Medulla oblongata (tissue), 1 donor: ENCODE data around the gene GP1BA.

Source experiments
- DNase-seq: peaks from one replicate; pipeline ENCODE4 v3.0.0-alpha.2; 2015; ENCODE audit errors: extremely low spot score

GP1BA gene

DNA sequence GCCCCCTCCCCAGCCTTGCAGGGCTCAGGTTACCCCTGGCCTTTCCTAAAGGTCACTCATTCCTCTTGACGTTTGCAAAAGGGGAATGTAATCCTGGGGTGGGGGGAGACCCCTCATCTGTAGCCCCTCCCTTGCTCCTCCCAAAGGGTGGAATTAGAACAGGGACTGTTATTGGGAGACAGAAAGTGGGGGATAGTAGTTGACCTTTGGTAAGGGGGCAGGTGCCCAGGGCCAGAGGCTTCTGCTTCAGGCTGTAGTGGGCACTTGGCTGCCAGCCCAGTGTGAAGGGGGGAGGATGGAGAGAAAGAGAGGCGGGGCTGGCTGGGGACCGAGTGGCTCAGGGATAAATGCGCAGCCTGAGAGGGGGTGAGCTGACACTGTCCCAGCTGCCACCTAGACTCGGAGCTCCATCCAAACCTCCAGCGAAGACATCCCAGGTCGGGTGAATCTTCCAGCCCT, 18.7 kb downstream of the GP1BA start, which contains the start of gene ENO3:
TSS of gene ENO3 (plus strand) at position 374 of the 459 bp plus-strand sequence. CDS start 711 bp downstream, outside the sequence.
- no peak for DNase-seq

- no peak for DNase-seq
These were observed 19.4 kb downstream of the GP1BA start for GRCh38 chr17:4951486-4951885.

- no peak for DNase-seq
These were observed 21.4 kb downstream of the GP1BA start for GRCh38 chr17:4953451-4953961.

GRCh38 chr17:4955091-4955490, 23.0 kb downstream of the GP1BA start:
- DNase-seq = no peak

DNA sequence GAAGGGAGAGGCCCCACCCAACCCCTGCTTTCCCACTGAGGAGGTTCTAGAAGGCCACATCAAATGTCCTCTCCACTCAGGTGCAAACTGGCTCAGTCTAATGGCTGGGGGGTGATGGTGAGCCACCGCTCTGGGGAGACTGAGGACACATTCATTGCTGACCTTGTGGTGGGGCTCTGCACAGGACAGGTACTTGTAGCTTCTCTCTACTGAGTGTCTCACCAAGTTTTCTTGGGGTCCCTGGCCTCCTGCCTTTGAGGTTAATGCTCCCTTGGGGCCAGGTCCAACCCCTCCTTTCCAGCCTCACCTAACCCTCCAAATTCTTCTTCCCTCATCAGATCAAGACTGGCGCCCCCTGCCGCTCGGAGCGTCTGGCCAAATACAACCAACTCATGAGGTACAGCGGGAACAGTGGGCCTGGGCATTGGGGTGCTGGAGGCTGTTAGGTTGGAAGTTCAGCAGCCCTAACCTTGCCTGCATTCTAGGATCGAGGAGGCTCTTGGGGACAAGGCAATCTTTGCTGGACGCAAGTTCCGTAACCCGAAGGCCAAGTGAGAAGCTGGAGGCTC, 24.5 kb downstream of the GP1BA start:
- DNase-seq = no peak

DNA sequence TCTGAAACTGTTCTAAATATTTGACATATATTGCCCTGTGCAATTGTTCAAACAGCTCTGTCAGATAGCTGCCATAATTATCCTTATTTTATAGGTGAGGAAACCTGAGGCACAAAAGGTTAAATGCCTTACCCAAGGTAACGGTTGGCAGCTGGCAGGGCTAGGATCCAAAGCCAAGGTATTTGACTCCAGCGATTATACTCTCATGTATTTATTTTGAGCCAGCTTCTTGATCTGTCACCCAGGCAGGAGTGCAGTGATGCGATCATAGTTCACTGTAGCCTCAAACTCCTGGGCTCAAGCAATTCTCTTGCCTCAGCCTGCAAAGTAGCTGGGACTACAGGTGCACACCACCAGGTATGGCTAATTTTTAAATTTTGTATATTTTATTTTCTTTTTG, 26.0 kb downstream of the GP1BA start:
- no peak for DNase-seq

- DNase-seq = no peak
These were observed 27.3 kb downstream of the GP1BA start for GRCh38 chr17:4959261-4959965.

DNA sequence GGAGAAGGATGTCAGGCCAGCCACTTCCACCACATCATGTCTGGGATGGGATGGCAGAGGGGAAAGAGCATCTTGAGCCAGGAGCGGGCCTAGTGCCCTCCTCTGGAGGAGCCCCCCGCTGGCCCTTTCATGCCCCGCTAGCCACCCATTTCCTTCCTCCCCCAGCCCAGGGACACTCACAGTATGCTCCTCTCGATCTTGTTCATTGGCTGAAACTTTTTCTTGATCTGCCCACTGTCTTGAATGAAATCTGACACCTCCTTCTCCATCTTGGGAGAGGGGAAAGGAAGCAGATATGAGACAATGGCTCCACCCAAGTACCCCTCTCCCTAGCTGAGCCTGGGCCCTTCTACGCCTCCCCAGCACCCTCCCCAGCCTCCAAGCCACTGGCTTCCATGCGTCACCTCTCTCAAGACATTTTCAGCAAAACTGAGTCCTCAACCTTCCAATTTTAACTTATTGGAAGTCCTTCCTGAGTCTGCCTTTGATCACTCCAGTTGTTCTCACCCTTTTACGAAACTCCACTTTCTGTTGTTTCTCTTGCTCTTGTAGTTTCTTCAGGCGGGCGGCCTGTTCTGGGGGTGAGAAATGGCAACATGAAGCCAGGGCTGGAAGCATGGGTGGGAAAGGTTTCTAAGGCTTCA, 28.3 kb downstream of the GP1BA start:
- DNase-seq = no peak

GRCh38 chr17:4965311-4965986, 33.4 kb downstream of the GP1BA start:
- DNase-seq = no peak

DNA sequence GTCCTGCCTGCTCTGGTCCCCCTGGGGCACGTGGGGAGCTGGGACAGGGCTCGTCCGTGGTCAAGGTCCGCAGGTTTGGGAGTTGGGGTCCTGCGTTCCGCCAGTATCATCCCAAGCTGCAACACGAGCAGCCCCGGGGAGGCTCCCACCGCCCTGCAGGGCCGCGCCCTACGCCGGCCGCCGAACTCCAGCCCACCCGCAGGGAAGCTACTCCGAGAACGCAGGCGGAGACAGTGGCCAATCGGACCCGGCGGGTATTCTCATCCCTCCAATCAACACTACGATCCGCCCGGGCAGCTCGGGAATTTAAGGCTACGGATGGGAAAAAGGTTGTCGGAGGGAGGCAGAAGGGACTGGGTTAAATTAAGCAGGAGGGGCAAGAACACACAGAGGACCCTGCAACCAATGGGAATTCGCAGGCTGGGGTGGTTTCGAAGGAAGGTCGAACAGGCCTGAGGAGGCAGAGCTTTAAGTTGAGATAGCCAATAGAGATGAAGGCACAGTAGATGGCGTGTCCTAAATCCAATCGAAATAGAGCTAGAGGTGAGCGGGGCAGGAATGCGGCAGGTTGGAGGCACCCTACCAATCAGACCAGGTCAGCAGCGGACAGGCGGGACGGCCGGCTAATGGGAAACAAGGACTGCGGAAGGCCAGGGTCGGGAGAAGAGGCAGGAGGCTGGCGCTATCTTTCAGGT, 34.9 kb downstream of the GP1BA start:
- peak; percentile 100 for DNase-seq

DNA sequence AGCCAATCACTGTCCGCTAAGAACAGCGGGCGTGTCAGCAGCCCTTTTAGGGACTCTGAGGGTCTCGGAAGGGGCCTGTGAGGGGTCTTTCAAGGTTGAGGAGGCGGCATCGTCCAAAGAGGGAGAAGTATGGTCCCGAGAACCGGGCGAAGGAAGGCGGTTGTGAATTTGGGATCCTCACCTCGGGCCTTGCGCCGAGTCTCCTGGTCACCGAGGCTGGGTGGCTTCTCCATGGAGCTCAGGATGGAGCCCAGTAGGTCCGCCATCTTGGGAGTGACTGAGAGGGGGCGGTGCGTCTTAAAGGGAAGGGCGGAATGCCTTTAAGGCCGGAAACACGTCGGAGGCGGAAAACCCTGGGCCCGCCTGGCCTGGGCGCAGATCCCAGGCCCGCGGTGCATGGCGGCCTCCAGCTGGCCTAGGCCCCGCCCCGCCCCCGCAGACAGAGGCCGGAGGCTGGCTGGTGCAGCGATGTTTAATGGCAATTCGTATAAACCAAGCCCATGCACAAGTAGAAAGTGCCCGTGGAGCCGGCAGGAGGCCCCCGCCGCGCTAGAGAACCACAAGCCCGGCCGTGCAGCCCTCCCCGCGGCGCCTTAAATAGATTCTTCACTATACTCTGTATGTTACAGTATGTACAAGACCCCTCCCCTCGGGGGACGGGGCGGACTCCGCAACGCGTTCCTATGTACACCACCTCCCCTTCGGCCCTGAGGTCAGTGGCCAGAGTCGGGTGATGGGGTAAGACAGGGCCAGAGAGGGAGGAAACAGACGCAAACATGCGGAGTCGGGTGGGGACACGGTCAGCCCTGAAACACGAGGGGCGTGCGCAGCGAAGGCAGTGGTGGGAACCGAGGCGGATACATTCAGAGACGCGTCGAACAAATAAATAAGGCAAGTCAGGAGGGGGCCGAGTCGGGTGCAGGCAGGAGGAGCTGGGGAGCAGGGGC, 35.7 kb downstream of the GP1BA start, which contains the start of gene SPAG7:
TSS of gene SPAG7 (minus strand) at position 279 of the 947 bp plus-strand sequence. CDS start at position 266, 13 bp downstream.
- DNase-seq = peak; percentile 98

GRCh38 chr17:4968486-4969046, 36.5 kb downstream of the GP1BA start:
- peak; percentile 22 for DNase-seq

DNA sequence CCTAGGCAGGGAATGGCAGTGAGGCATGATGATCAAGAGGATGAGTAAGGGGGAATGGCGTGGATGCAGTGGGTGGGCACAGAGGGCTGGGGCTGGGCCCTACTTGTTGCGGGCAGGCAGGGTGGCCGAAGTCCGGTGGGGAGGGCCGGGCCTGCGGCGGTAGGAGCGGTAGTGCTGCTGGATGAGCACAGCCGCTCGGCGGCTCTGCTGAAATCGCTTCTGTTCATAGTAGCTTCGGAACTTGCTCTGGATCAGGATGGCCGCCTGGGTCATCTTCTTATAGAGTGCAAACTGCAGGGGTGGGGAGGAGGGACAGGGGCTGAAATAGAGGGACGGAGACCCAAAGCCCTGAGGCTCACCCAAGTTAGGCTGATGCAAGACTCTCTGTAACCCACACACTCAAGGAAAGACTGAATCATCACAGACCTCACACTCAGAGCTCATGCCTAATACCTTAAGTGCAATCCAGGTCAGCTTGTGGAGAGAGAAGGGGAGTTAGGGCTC, 37.0 kb downstream of the GP1BA start:
- DNase-seq = no peak

DNA sequence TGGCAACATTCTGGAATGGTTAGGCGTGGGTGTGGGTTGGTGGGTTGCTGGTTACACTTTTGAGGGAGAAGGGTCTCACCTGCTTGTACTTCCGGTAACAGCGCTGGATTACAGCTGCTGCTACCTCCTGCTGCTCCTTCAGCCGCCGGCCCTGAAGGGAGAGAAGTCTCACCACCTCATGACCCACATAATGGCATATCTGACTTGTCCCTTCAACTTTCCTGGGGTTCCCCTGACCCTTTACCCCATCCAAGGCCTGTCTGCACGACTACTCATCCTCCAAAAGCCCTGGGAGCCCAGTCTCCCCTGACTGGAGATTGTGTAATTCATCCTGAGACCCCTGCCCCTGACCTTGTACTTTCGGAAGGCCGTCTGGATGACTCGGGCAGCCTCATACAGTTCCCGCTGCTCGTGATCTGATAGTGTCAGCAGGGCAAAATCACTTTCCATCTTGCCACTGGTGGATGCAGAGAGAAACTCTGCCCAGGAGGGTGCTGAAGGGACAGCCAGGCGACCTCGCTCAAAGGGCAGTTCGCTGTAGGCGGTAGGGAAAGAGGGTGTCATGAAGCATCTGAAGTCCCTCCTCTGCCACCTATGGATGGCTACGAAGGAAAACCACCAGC, 37.6 kb downstream of the GP1BA start:
- no peak for DNase-seq

- DNase-seq = no peak
These were observed 38.2 kb downstream of the GP1BA start for GRCh38 chr17:4970273-4970672.

GRCh38 chr17:4971826-4972225, 39.7 kb downstream of the GP1BA start:
- DNase-seq = no peak

- DNase-seq = no peak
These were observed 40.2 kb downstream of the GP1BA start for GRCh38 chr17:4972322-4972721.

DNA sequence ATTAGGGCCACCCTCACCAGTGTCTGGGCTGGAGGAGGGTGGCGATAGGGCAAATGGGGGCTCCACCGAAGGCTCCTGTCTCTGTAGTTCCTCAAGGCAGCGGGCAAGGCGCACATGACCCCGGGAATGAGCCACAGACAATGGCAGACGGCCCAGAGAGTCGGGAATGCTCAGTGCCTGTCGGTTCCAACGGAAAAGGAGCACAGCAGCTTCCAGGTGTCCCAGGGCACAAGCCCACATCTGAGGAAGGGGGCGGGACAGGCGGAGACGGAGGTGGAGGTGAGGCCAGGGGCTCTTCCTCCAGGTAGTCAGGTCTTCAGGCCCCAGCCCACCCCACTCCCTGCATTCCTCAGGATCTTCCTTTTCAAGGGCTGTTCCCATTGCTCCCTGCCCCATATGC, 40.7 kb downstream of the GP1BA start:
- no peak for DNase-seq
